Measurements from ENCODE around the gene GPSM3. TPM values are rescaled to one million over a fixed set of nuclear protein-coding genes. Genes with fewer than 3 reads are reported as not detected.

Gene GPSM3
- total and polyA plus RNA-seq, 2 donors (not counting 1 experiment from before 2014, with no cell fraction given) = 2.3 to 7.0 TPM

DNA sequence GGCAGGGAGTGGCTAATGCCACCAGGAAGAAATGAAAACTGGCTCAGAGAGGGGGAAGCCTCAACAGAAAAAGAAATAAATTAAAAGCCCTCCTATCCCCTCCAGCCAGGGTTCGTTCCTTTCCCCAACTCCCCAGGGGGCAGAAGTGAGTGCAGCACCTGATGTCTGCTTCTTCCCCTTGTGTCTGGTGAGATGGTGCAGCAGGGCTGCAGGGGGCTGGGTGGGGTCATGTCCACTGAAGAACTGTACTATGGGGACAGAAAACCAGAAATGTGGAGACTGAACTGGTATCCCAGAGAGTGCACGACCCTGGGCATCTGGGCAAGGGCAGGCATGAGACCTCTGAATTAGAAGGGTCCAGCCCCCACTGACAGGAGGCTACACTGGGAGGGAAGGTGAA lies 24.1 kb downstream of the GPSM3 start:
- Histone ChIP-seq H3K79me2 (ENCODE audit: control insufficient read depth, insufficient read depth, low read length) (peaks cover 7% of the 10 kb centered on the region), H4K20me1 (ENCODE audit: control insufficient read depth, extremely low read depth, insufficient read depth, low read length) (no peaks in the 10 kb centered on the region), H3K4me1 (ENCODE audit: control insufficient read depth, extremely low read depth, insufficient read depth, low read length) (peaks cover 2% of the 10 kb centered on the region), H2AFZ (ENCODE audit: low read length) (no peak overlapping the region), H3K4me3 (replicated peaks in 1 of 4; ENCODE audit: control extremely low read depth in 1 of 4, insufficient read depth in 1 of 4, low read depth in 3 of 4, low read length in 4 of 4) (no peak overlapping the region), H3K9ac (ENCODE audit: insufficient read depth, low read length) (no peak overlapping the region), H3K4me2 (ENCODE audit: extremely low read depth, insufficient read depth, low read length) (no peak overlapping the region), H3K9me3 (ENCODE audit: control insufficient read depth, insufficient read depth, low read depth, low read length) (no peaks in the 10 kb centered on the region), H3K27ac (ENCODE audit: insufficient read depth, low read length) (no peak overlapping the region), H3K27me3 (ENCODE audit: control insufficient read depth, insufficient read depth, low read length) (no peaks in the 10 kb centered on the region), H3K36me3 (ENCODE audit: control insufficient read depth, insufficient read depth, low read length) (peaks cover 31% of the 10 kb centered on the region)
- TF ChIP-seq EZH2 (IDR thresholded peaks at IDR 0.05; ENCODE audit: low read length, missing control alignments) = no peak
- TF ChIP-seq, protein P1, sequence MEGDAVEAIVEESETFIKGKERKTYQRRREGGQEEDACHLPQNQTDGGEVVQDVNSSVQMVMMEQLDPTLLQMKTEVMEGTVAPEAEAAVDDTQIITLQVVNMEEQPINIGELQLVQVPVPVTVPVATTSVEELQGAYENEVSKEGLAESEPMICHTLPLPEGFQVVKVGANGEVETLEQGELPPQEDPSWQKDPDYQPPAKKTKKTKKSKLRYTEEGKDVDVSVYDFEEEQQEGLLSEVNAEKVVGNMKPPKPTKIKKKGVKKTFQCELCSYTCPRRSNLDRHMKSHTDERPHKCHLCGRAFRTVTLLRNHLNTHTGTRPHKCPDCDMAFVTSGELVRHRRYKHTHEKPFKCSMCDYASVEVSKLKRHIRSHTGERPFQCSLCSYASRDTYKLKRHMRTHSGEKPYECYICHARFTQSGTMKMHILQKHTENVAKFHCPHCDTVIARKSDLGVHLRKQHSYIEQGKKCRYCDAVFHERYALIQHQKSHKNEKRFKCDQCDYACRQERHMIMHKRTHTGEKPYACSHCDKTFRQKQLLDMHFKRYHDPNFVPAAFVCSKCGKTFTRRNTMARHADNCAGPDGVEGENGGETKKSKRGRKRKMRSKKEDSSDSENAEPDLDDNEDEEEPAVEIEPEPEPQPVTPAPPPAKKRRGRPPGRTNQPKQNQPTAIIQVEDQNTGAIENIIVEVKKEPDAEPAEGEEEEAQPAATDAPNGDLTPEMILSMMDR (conservative IDR thresholded peaks at IDR 0.05 in 1 of 2, IDR thresholded peaks at IDR 0.05 in 1 of 2; ENCODE audit: low read depth in 1 of 2, low read length in 2 of 2) = no peak
- no peak for DNase-seq (ENCODE audit: low read depth in 2 of 2)

DNA sequence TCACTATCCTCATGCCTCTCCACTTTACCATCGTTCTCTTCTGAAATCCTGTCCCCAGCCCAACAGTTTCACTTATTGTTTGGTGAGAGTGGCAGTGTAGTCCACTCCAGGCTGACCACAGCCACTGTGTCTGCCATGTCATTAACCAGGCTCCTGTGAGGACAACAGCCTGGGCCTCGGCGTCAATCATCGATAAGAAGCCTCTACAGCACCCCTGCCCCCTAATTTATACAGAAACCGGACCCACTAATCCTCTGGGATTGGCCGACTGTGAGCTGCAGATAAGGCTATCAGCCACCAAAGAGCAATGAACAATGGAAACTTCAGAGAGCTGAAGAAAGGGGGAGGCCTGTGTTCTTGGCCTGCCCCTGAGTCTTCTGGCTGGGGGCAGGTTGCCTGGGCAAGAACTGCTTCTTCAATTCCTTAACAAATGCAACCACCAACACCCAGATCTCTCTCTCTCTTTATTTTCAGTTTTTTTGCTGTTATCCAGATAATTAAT lies 24.6 kb downstream of the GPSM3 start:
- no peak for TF ChIP-seq EZH2 (IDR thresholded peaks at IDR 0.05; ENCODE audit: low read length, missing control alignments)
- TF ChIP-seq, protein P1 (conservative IDR thresholded peaks at IDR 0.05 in 1 of 2, IDR thresholded peaks at IDR 0.05 in 1 of 2; ENCODE audit: low read depth in 1 of 2, low read length in 2 of 2) = no peak
- DNase-seq (ENCODE audit: low read depth in 2 of 2) = no peak
- Histone ChIP-seq H4K20me1 (ENCODE audit: control insufficient read depth, extremely low read depth, insufficient read depth, low read length) (no peaks in the 10 kb centered on the region), H3K4me3 (replicated peaks in 1 of 4; ENCODE audit: control extremely low read depth in 1 of 4, insufficient read depth in 1 of 4, low read depth in 3 of 4, low read length in 4 of 4) (no peak overlapping the region), H3K4me1 (ENCODE audit: control insufficient read depth, extremely low read depth, insufficient read depth, low read length) (peaks cover under 1% of the 10 kb centered on the region), H3K36me3 (ENCODE audit: control insufficient read depth, insufficient read depth, low read length) (peaks cover 33% of the 10 kb centered on the region), H3K9me3 (ENCODE audit: control insufficient read depth, insufficient read depth, low read depth, low read length) (no peaks in the 10 kb centered on the region), H3K9ac (ENCODE audit: insufficient read depth, low read length) (no peak overlapping the region), H3K27ac (ENCODE audit: insufficient read depth, low read length) (no peak overlapping the region), H3K4me2 (ENCODE audit: extremely low read depth, insufficient read depth, low read length) (no peak overlapping the region), H3K79me2 (ENCODE audit: control insufficient read depth, insufficient read depth, low read length) (peaks cover 1% of the 10 kb centered on the region), H2AFZ (ENCODE audit: low read length) (no peak overlapping the region), H3K27me3 (ENCODE audit: control insufficient read depth, insufficient read depth, low read length) (no peaks in the 10 kb centered on the region)

DNA sequence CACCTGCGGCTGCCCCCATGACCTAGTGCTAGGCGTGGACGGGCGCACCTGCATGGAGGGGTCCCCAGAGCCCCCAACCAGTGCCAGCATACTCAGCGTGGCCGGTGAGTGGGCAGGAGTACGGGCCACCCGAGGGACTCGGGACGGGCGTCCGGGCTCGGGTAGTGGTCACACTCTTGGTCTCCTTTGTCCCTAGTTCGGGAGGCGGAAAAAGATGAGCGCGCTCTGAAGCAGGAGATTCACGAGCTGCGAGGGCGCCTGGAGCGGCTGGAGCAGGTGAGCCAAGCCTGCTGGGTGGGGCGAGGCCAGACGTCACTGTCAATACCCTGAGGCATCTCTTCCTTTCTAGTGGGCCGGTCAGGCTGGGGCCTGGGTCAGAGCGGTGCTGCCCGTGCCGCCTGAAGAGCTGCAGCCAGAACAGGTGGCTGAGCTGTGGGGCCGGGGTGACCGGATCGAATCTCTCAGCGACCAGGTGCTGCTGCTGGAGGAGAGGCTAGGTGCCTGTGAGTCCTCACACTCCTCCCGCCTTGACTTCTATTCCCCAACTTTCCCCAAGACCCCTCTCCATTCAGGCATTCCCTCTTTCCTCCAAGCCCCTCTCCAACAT lies 25.2 kb downstream of the GPSM3 start:
- no peak for TF ChIP-seq EZH2 (IDR thresholded peaks at IDR 0.05; ENCODE audit: low read length, missing control alignments)
- TF ChIP-seq, protein P1 (conservative IDR thresholded peaks at IDR 0.05 in 1 of 2, IDR thresholded peaks at IDR 0.05 in 1 of 2; ENCODE audit: low read depth in 1 of 2, low read length in 2 of 2) = no peak
- Histone ChIP-seq H3K4me2 (ENCODE audit: extremely low read depth, insufficient read depth, low read length) (no peak overlapping the region), H3K9me3 (ENCODE audit: control insufficient read depth, insufficient read depth, low read depth, low read length) (no peaks in the 10 kb centered on the region), H3K4me3 (replicated peaks in 1 of 4; ENCODE audit: control extremely low read depth in 1 of 4, insufficient read depth in 1 of 4, low read depth in 3 of 4, low read length in 4 of 4) (no peak overlapping the region), H3K27me3 (ENCODE audit: control insufficient read depth, insufficient read depth, low read length) (no peaks in the 10 kb centered on the region), H3K36me3 (ENCODE audit: control insufficient read depth, insufficient read depth, low read length) (peaks cover 33% of the 10 kb centered on the region), H3K27ac (ENCODE audit: insufficient read depth, low read length) (no peak overlapping the region), H3K9ac (ENCODE audit: insufficient read depth, low read length) (no peak overlapping the region), H2AFZ (ENCODE audit: low read length) (no peak overlapping the region), H3K4me1 (ENCODE audit: control insufficient read depth, extremely low read depth, insufficient read depth, low read length) (no peaks in the 10 kb centered on the region), H3K79me2 (ENCODE audit: control insufficient read depth, insufficient read depth, low read length) (no peaks in the 10 kb centered on the region), H4K20me1 (ENCODE audit: control insufficient read depth, extremely low read depth, insufficient read depth, low read length) (no peaks in the 10 kb centered on the region)
- no peak for DNase-seq (ENCODE audit: low read depth in 2 of 2)
